Measurements from ENCODE around the gene GPC5. TPM values are rescaled to one million over a fixed set of nuclear protein-coding genes. Genes with fewer than 3 reads are reported as not detected.
"Not testable (repeated sequence)": the region's sequence is repeated elsewhere in the genome, so short reads cannot be mapped to it uniquely, and the experiment has no call there.

The GPC5 gene
- total and polyA plus RNA-seq, 2 donors (not counting 3 experiments of a cell fraction or from before 2014, with no cell fraction given), result 0.59 to 0.97 TPM

DNA sequence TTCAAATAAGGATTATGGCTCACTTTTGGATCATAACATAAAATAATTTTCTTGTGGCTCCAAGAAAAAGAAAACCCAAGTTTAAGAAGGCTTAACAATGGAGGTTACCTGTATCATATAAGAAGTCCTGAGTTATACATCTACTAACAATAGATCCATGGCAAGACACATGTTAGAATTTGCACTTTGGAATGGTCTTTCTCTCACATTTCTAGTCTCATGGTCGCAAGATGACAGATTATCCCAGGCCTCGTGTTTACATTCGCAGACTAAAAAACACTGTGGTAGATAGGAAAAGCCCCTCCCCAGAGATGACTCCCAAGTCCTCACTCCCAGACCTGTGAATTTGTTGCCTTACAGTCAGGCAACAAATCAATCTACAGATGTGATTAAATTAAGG, 1082.0 kb downstream of the GPC5 start:
- CTCF ChIA-PET, result no interaction called here
- Histone ChIP-seq H3K4me3 (replicated peaks in 1 of 3; ENCODE audit: insufficient read depth in 1 of 3, low read depth in 1 of 3, low read length in 3 of 3) (no peak overlapping the region), H3K27ac (ENCODE audit: insufficient read depth, low read depth, low read length) (no peak overlapping the region), H4K20me1 (replicated peaks; ENCODE audit: control insufficient read depth, extremely low read depth, insufficient read depth, low read length) (no peaks in the 10 kb centered on the region), H3K36me3 (ENCODE audit: control insufficient read depth in 2 of 2, extremely low read depth in 1 of 2, insufficient read depth in 2 of 2, low read length in 2 of 2) (no peaks in the 10 kb centered on the region), H3K9ac (replicated peaks; ENCODE audit: extremely low read depth, insufficient read depth, low read length) (no peak overlapping the region), H3K4me1 (ENCODE audit: control insufficient read depth, extremely low read depth, insufficient read depth, low read length) (no peaks in the 10 kb centered on the region), H3K27me3 (ENCODE audit: control insufficient read depth in 2 of 2, insufficient read depth in 2 of 2, low read length in 2 of 2) (no peaks in the 10 kb centered on the region), H3K4me2 (ENCODE audit: insufficient read depth, low read length) (no peak overlapping the region), H3K9me1 (replicated peaks; ENCODE audit: control insufficient read depth, extremely low read depth, insufficient read depth, low read length) (no peaks in the 10 kb centered on the region), H2AFZ (ENCODE audit: low read depth, low read length) (no peak overlapping the region), H3K79me2 (ENCODE audit: control insufficient read depth, insufficient read depth, low read length) (no peaks in the 10 kb centered on the region), H3K9me3 (replicated peaks; ENCODE audit: control insufficient read depth, insufficient read depth, low read length) (no peaks in the 10 kb centered on the region)
- intact Hi-C loops (cut with micrococcal nuclease), result no loop called here
- DNase-seq (ENCODE audit: low read depth, low spot score) (no peak), FAIRE-seq (no peak)
- no TSS peak for BruUV-seq (replicated peaks)
- POLR2A ChIA-PET, result no interaction called here
- dilution Hi-C loops (cut with MboI; ENCODE audit: extremely low pct_ligation_motif_present, low sequenced_read_pairs), result no loop called here
- TF ChIP-seq MYC (IDR thresholded peaks at IDR 0.05; ENCODE audit: low read depth, low read length), result no peak
- TF ChIP-seq POLR2AphosphoS5 (IDR thresholded peaks at IDR 0.05; ENCODE audit: insufficient read depth, low read depth, low read length), result no peak
- TF ChIP-seq GATA2 (IDR thresholded peaks at IDR 0.05; ENCODE audit: insufficient read depth, insufficient read length, low read depth, low read length), result no peak
- TF ChIP-seq, protein P1, sequence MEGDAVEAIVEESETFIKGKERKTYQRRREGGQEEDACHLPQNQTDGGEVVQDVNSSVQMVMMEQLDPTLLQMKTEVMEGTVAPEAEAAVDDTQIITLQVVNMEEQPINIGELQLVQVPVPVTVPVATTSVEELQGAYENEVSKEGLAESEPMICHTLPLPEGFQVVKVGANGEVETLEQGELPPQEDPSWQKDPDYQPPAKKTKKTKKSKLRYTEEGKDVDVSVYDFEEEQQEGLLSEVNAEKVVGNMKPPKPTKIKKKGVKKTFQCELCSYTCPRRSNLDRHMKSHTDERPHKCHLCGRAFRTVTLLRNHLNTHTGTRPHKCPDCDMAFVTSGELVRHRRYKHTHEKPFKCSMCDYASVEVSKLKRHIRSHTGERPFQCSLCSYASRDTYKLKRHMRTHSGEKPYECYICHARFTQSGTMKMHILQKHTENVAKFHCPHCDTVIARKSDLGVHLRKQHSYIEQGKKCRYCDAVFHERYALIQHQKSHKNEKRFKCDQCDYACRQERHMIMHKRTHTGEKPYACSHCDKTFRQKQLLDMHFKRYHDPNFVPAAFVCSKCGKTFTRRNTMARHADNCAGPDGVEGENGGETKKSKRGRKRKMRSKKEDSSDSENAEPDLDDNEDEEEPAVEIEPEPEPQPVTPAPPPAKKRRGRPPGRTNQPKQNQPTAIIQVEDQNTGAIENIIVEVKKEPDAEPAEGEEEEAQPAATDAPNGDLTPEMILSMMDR (IDR thresholded peaks at IDR 0.05; ENCODE audit: extremely low read depth in 1 of 2, insufficient read depth in 1 of 2, low read depth in 1 of 2, low read length in 2 of 2), result no peak
- TF ChIP-seq, protein P2, sequence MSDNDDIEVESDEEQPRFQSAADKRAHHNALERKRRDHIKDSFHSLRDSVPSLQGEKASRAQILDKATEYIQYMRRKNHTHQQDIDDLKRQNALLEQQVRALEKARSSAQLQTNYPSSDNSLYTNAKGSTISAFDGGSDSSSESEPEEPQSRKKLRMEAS (IDR thresholded peaks at IDR 0.05; ENCODE audit: insufficient read depth, insufficient read length), result no peak
- no peak for TF ChIP-seq JUN (IDR thresholded peaks at IDR 0.05; ENCODE audit: borderline replicate concordance, insufficient read depth, insufficient read length, low read depth)
- no peak for TF ChIP-seq POLR2A (IDR thresholded peaks at IDR 0.05; ENCODE audit: low read depth, low read length)
- TF ChIP-seq FOS (IDR thresholded peaks at IDR 0.05; ENCODE audit: borderline replicate concordance, insufficient read depth, low read length), result no peak
- TF ChIP-seq EZH2 (IDR thresholded peaks at IDR 0.05; ENCODE audit: borderline replicate concordance, low read depth, low read length, severe bottlenecking), result no peak

DNA sequence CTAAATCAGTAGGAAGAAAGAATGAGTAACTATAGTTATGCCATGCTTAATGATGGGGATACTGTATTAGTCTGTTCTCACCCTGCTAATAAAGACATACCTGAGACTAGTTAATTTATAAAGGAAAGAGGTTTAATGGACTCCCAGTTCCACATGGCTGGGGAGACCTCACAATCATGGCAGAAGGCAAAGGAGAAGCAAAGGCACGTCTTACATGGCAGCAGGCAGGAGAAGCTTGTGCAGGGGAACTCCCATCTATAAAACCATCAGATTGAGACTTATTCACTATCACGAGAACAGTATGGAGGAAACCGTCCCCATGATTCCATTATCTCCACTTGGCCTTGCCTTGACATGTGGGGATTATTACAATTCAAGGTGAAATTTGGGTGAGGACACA, 1084.4 kb downstream of the GPC5 start:
- H4K20me1 ChIP-seq (replicated peaks; ENCODE audit: control insufficient read depth, extremely low read depth, insufficient read depth, low read length); H3K4me3 ChIP-seq (replicated peaks in 1 of 3; ENCODE audit: insufficient read depth in 1 of 3, low read depth in 1 of 3, low read length in 3 of 3); BruUV-seq (replicated peaks); H3K4me1 ChIP-seq (ENCODE audit: control insufficient read depth, extremely low read depth, insufficient read depth, low read length); H3K27ac ChIP-seq (ENCODE audit: insufficient read depth, low read depth, low read length); POLR2A ChIA-PET; H3K9me1 ChIP-seq (replicated peaks; ENCODE audit: control insufficient read depth, extremely low read depth, insufficient read depth, low read length); H3K4me2 ChIP-seq (ENCODE audit: insufficient read depth, low read length); DNase-seq (ENCODE audit: low read depth, low spot score); FAIRE-seq; H3K9ac ChIP-seq (replicated peaks; ENCODE audit: extremely low read depth, insufficient read depth, low read length); H3K36me3 ChIP-seq (ENCODE audit: control insufficient read depth in 2 of 2, extremely low read depth in 1 of 2, insufficient read depth in 2 of 2, low read length in 2 of 2); H3K79me2 ChIP-seq (ENCODE audit: control insufficient read depth, insufficient read depth, low read length); H3K9me3 ChIP-seq (replicated peaks; ENCODE audit: control insufficient read depth, insufficient read depth, low read length); H2AFZ ChIP-seq (ENCODE audit: low read depth, low read length); CTCF ChIA-PET; H3K27me3 ChIP-seq (ENCODE audit: control insufficient read depth in 2 of 2, insufficient read depth in 2 of 2, low read length in 2 of 2); dilution Hi-C loops (cut with MboI; ENCODE audit: extremely low pct_ligation_motif_present, low sequenced_read_pairs); intact Hi-C loops (cut with micrococcal nuclease): not testable (repeated sequence)

Data from endothelial cell of umbilical vein (primary cell).